ENCODE data around the gene DAB2IP. TPM values are rescaled to one million over a fixed set of nuclear protein-coding genes. Genes with fewer than 3 reads are reported as not detected.

Gene DAB2IP
- total RNA-seq, 2 experiments from 2014 or later, result not detected

- H3K27me3 Mint-ChIP-seq, result no peaks in the 10 kb centered on the region
- POLR2A ChIA-PET, result no interaction called here
- H3K27ac Mint-ChIP-seq, result no peak overlapping the region
- no peaks in the 10 kb centered on the region for H3K9me3 Mint-ChIP-seq
- no peak overlapping the region for H3K4me3 Mint-ChIP-seq
- H3K36me3 Mint-ChIP-seq (ENCODE audit: low read depth), result no peaks in the 10 kb centered on the region
- no peak for DNase-seq
- CTCF ChIA-PET, result interaction anchor here (1.2 kb wide), 1 partner anchor 64 kb away, joined by 3 read pairs; no protein-coding TSS in a partner anchor
- H3K4me1 Mint-ChIP-seq, result peaks cover 9% of the 10 kb centered on the region
Measured at GRCh38 chr9:121751686-121752445, 100.4 kb downstream of the DAB2IP start.

DNA sequence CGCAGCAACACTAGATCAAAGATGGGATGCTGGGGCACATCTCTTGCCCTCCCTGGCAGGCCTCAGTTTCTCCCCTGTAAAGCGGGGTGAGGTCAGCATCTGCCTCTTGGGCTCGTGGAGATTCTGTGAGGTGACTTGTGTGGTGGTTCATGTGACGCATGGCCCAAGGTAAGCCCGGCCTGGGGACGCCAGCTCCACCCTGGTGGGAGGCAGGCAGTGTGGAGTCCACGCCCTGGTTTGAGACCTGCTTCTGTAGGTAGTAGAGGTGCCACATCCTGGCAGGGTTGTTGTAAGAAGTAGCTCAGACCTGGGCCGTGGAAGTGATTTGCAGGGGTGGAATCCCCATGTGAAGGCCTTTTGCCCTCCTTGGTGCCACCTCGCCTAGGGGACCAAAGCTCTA lies 101.5 kb downstream of the DAB2IP start:
- no peak for DNase-seq
- Mint-ChIP-seq H3K27ac (no peak overlapping the region), H3K27me3 (no peaks in the 10 kb centered on the region), H3K4me1 (peaks cover 5% of the 10 kb centered on the region), H3K9me3 (no peaks in the 10 kb centered on the region), H3K36me3 (ENCODE audit: low read depth) (no peaks in the 10 kb centered on the region), H3K4me3 (no peak overlapping the region)
- CTCF ChIA-PET, result no interaction called here
- POLR2A ChIA-PET, result no interaction called here

- H3K36me3 Mint-ChIP-seq (ENCODE audit: low read depth), result no peaks in the 10 kb centered on the region
- no peak overlapping the region for H3K27ac Mint-ChIP-seq
- H3K4me1 Mint-ChIP-seq, result no peaks in the 10 kb centered on the region
- no peaks in the 10 kb centered on the region for H3K27me3 Mint-ChIP-seq
- ChIA-PET CTCF (no interaction called here), POLR2A (interaction anchor here (0.7 kb wide), 1 partner anchor 46 kb away, joined by 3 read pairs; no protein-coding TSS in a partner anchor)
- H3K4me3 Mint-ChIP-seq, result no peak overlapping the region
- no peak for DNase-seq
- H3K9me3 Mint-ChIP-seq, result no peaks in the 10 kb centered on the region
Measured at GRCh38 chr9:121753802-121754654, 102.6 kb downstream of the DAB2IP start.

- Mint-ChIP-seq H3K27me3 (no peaks in the 10 kb centered on the region), H3K36me3 (ENCODE audit: low read depth) (no peaks in the 10 kb centered on the region), H3K4me1 (no peaks in the 10 kb centered on the region), H3K4me3 (no peak overlapping the region), H3K27ac (no peak overlapping the region), H3K9me3 (no peaks in the 10 kb centered on the region)
- no peak for DNase-seq
- ChIA-PET POLR2A (interaction anchor here (0.7 kb wide), 1 partner anchor 47 kb away, joined by 3 read pairs; no protein-coding TSS in a partner anchor), CTCF (no interaction called here)
Measured at GRCh38 chr9:121754655-121755436, 103.4 kb downstream of the DAB2IP start.

DNA sequence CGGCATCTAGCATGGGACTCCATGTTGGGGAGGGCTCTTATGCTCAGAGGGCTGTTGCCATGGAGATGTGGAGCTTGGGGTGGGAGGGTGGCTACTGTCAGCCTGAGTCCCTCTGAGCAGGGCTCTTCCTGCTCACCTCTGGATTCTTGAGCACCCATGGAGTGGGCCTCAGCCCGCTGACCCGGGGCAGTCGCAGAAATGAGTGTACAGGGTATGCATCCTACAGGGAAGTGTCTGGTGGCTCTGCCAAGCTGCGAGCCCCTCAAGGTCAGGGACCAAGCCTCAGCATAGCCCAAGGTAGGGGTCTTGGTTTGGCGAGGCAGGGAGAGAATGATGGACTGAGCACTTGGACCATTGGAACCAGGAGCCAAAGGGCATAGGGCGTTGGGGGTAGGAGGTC lies 104.1 kb downstream of the DAB2IP start:
- Mint-ChIP-seq H3K36me3 (ENCODE audit: low read depth) (no peaks in the 10 kb centered on the region), H3K9me3 (no peaks in the 10 kb centered on the region), H3K4me1 (no peaks in the 10 kb centered on the region), H3K27ac (no peak overlapping the region), H3K27me3 (no peaks in the 10 kb centered on the region), H3K4me3 (no peak overlapping the region)
- DNase-seq, result no peak
- ChIA-PET POLR2A (no interaction called here), CTCF (no interaction called here)

DNA sequence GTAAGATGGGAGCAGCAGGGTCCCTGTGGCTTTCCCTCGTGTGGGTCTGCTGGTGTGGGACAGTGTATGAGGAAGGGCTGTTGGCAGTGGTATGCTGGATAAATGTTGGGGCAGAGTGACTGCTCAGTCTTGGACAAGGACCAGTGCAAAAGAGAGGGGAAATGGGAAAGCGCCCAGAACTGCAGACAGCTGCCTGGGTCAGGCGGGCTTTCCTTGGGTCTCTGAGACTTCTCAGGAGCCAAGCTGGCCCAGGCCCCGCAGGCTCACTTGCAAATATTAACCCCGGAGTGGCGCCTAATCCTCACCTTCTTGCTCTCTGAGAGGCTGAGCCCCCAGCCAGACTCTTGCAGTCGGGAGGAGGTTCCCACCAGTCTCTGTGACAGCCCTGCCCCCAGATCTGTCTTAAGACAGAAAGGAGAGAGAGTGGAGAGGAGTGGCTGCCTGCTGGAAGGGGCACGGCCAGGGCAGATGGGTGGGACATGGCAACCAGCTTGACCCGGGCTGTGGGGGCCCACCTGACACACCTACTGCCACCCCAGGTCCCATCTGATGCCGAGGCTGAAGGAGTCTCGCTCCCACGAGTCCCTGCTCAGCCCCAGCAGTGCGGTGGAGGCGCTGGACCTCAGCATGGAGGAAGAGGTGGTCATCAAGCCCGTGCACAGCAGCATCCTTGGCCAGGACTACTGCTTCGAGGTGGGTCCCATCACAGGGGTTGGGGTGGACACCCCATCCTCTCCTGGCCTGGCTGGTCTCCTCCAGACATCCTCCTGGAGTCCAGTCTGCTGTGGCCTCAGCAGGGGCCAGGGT lies 105.2 kb downstream of the DAB2IP start:
- POLR2A ChIA-PET, result no interaction called here
- H3K4me1 Mint-ChIP-seq, result no peaks in the 10 kb centered on the region
- no peak for DNase-seq
- H3K27ac Mint-ChIP-seq, result no peak overlapping the region
- H3K9me3 Mint-ChIP-seq, result no peaks in the 10 kb centered on the region
- no peaks in the 10 kb centered on the region for H3K36me3 Mint-ChIP-seq (ENCODE audit: low read depth)
- CTCF ChIA-PET, result no interaction called here
- H3K4me3 Mint-ChIP-seq, result no peak overlapping the region
- no peaks in the 10 kb centered on the region for H3K27me3 Mint-ChIP-seq

DNA sequence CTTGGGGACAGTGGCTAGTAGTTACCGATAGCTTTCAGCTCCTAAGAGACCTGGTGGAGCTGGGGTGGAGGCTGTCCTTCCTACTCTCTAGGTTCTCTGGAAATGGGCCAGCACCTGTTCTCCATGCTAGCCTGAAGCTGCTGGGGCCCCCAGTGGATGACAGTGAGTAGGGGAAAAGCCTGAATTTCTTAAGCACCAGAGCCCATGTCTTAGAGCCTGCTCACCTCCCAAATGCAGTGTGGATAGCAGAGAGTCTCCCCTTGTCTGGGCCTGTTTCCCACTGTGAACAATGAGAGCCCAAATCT lies 105.8 kb downstream of the DAB2IP start:
- Mint-ChIP-seq H3K9me3 (no peaks in the 10 kb centered on the region), H3K27me3 (no peaks in the 10 kb centered on the region), H3K27ac (no peak overlapping the region), H3K36me3 (ENCODE audit: low read depth) (no peaks in the 10 kb centered on the region), H3K4me1 (no peaks in the 10 kb centered on the region), H3K4me3 (no peak overlapping the region)
- DNase-seq, result no peak
- CTCF ChIA-PET, result no interaction called here
- POLR2A ChIA-PET, result no interaction called here

- no peak overlapping the region for H3K27ac Mint-ChIP-seq
- DNase-seq, result no peak
- no peaks in the 10 kb centered on the region for H3K9me3 Mint-ChIP-seq
- no peaks in the 10 kb centered on the region for H3K36me3 Mint-ChIP-seq (ENCODE audit: low read depth)
- no peaks in the 10 kb centered on the region for H3K27me3 Mint-ChIP-seq
- ChIA-PET CTCF (no interaction called here), POLR2A (no interaction called here)
- no peak overlapping the region for H3K4me3 Mint-ChIP-seq
- H3K4me1 Mint-ChIP-seq, result no peaks in the 10 kb centered on the region
Measured at GRCh38 chr9:121758693-121759092, 107.3 kb downstream of the DAB2IP start.

GRCh38 chr9:121759996-121760395 lies 108.6 kb downstream of the DAB2IP start:
- ChIA-PET POLR2A (no interaction called here), CTCF (no interaction called here)
- Mint-ChIP-seq H3K27me3 (no peaks in the 10 kb centered on the region), H3K9me3 (no peaks in the 10 kb centered on the region), H3K36me3 (ENCODE audit: low read depth) (no peaks in the 10 kb centered on the region), H3K4me1 (no peaks in the 10 kb centered on the region), H3K4me3 (no peak overlapping the region), H3K27ac (no peak overlapping the region)
- DNase-seq, result no peak

GRCh38 chr9:121760571-121760970 lies 109.1 kb downstream of the DAB2IP start:
- no peaks in the 10 kb centered on the region for H3K9me3 Mint-ChIP-seq
- H3K36me3 Mint-ChIP-seq (ENCODE audit: low read depth), result no peaks in the 10 kb centered on the region
- ChIA-PET POLR2A (no interaction called here), CTCF (no interaction called here)
- no peaks in the 10 kb centered on the region for H3K4me1 Mint-ChIP-seq
- no peak for DNase-seq
- H3K4me3 Mint-ChIP-seq, result no peak overlapping the region
- no peak overlapping the region for H3K27ac Mint-ChIP-seq
- H3K27me3 Mint-ChIP-seq, result no peaks in the 10 kb centered on the region

- Mint-ChIP-seq H3K4me1 (no peaks in the 10 kb centered on the region), H3K27me3 (no peaks in the 10 kb centered on the region), H3K36me3 (ENCODE audit: low read depth) (no peaks in the 10 kb centered on the region), H3K9me3 (no peaks in the 10 kb centered on the region), H3K4me3 (no peak overlapping the region), H3K27ac (no peak overlapping the region)
- DNase-seq, result no peak
- POLR2A ChIA-PET, result no interaction called here
- CTCF ChIA-PET, result no interaction called here
Measured at GRCh38 chr9:121763131-121763530, 111.7 kb downstream of the DAB2IP start.

DNA sequence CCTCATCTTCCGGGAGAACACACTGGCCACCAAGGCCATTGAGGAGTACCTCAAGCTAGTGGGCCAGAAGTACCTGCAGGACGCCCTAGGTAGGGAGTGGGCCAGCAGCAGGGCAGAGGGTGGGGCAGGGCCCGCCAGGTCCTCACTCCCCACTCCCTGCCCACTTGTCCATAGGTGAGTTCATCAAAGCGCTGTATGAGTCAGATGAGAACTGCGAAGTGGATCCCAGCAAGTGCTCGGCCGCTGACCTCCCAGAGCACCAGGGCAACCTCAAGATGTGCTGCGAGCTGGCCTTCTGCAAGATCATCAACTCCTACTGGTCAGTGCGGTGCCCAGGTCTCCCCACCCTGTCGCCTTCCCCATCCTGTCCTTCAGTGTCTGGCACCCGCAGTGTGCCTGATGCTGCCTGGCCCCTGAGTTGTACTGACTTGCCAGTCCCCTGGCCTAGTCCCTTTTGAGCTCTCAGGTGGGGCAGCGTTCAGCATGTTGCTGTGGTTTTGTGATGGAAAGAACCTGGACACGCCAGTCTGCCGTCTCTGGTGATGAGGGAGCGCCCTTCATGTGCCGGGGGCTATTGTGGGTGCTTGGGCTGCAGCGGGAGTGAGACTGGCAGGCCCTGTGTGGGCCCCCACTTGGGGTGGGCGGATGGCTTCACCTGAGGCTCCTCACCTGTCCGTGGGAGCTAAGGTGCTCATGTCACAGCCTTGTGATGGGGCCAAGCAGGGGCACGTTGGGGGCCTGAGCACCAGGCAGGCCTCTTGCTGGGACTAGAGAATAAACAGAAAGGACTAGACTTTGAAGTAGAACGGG lies 112.3 kb downstream of the DAB2IP start:
- H3K9me3 Mint-ChIP-seq, result no peaks in the 10 kb centered on the region
- no peak overlapping the region for H3K4me3 Mint-ChIP-seq
- ChIA-PET POLR2A (no interaction called here), CTCF (no interaction called here)
- no peaks in the 10 kb centered on the region for H3K27me3 Mint-ChIP-seq
- no peaks in the 10 kb centered on the region for H3K36me3 Mint-ChIP-seq (ENCODE audit: low read depth)
- H3K27ac Mint-ChIP-seq, result no peak overlapping the region
- DNase-seq, result no peak
- no peaks in the 10 kb centered on the region for H3K4me1 Mint-ChIP-seq

All from activated CD4-positive, alpha-beta memory T cell treated with anti-CD3 and anti-CD28 coated beads, Interleukin-2, amount 10 ng/mL, durations not matched to agents 7 days and 5 days (primary cell).